ENCODE results near the gene IGFBP3. TPM values are rescaled to one million over a fixed set of nuclear protein-coding genes. Genes with fewer than 3 reads are reported as not detected.

The IGFBP3 gene
- total RNA-seq, 1 donor from 2014 or later, result 22.0 TPM

GRCh38 chr7:45878457-45879144, 42.5 kb downstream of the IGFBP3 start:
- Histone ChIP-seq H3K9ac (no peak overlapping the region), H3K4me3 (no peak overlapping the region), H3K4me2 (no peak overlapping the region), H3K36me3 (no peaks in the 10 kb centered on the region), H3F3A (ENCODE audit: low read depth) (no peaks in the 10 kb centered on the region), H3K4me1 (no peaks in the 10 kb centered on the region), H4K20me1 (ENCODE audit: low read depth) (no peaks in the 10 kb centered on the region), H3K9me3 (ENCODE audit: low read depth) (no peaks in the 10 kb centered on the region), H3K27me3 (no peaks in the 10 kb centered on the region), H3K79me2 (ENCODE audit: low read depth) (no peaks in the 10 kb centered on the region), H3K27ac (no peak overlapping the region), H2AFZ (replicated peaks) (no peak overlapping the region)
- no peaks in the 10 kb centered on the region for H3K36me3 Mint-ChIP-seq
- no peak overlapping the region for H3K4me3 Mint-ChIP-seq
- no peaks in the 10 kb centered on the region for H3K4me1 Mint-ChIP-seq
- H3K27ac Mint-ChIP-seq, result no peak overlapping the region
- TF ChIP-seq EZH2 (IDR thresholded peaks at IDR 0.05) (no peak), CTCF (IDR thresholded peaks at IDR 0.05) (no peak), EZH2phosphoT487 (IDR thresholded peaks at IDR 0.05) (no peak)
- no peak for DNase-seq (ENCODE audit: low spot score)
- H3K27me3 Mint-ChIP-seq (ENCODE audit: insufficient read depth, low read depth), result peaks cover 2% of the 10 kb centered on the region
- H3K9me3 Mint-ChIP-seq, result peaks cover 3% of the 10 kb centered on the region

- H3F3A ChIP-seq (ENCODE audit: low read depth), result no peaks in the 10 kb centered on the region
- H3K4me2 ChIP-seq, result no peak overlapping the region
- Mint-ChIP-seq H3K4me3 (no peak overlapping the region), H3K4me1 (no peaks in the 10 kb centered on the region), H3K27me3 (ENCODE audit: insufficient read depth, low read depth) (peaks cover 4% of the 10 kb centered on the region), H3K36me3 (no peaks in the 10 kb centered on the region), H3K9me3 (peaks cover 3% of the 10 kb centered on the region), H3K27ac (no peak overlapping the region)
- H3K9ac ChIP-seq, result no peak overlapping the region
- H3K27me3 ChIP-seq, result no peaks in the 10 kb centered on the region
- H2AFZ ChIP-seq (replicated peaks), result no peak overlapping the region
- H3K9me3 ChIP-seq (ENCODE audit: low read depth), result no peaks in the 10 kb centered on the region
- H3K36me3 ChIP-seq, result no peaks in the 10 kb centered on the region
- no peak overlapping the region for H3K27ac ChIP-seq
- no peaks in the 10 kb centered on the region for H4K20me1 ChIP-seq (ENCODE audit: low read depth)
- no peak for DNase-seq (ENCODE audit: low spot score)
- H3K4me3 ChIP-seq, result no peak overlapping the region
- no peaks in the 10 kb centered on the region for H3K4me1 ChIP-seq
- TF ChIP-seq CTCF (IDR thresholded peaks at IDR 0.05), result no peak
- H3K79me2 ChIP-seq (ENCODE audit: low read depth), result no peaks in the 10 kb centered on the region
Observed at GRCh38 chr7:45876519-45876918, 44.6 kb downstream of the IGFBP3 start.

- no peak overlapping the region for H2AFZ ChIP-seq (replicated peaks)
- Mint-ChIP-seq H3K27ac (no peak overlapping the region), H3K9me3 (peaks cover 3% of the 10 kb centered on the region), H3K27me3 (ENCODE audit: insufficient read depth, low read depth) (peaks cover 4% of the 10 kb centered on the region), H3K4me3 (no peak overlapping the region), H3K4me1 (no peaks in the 10 kb centered on the region), H3K36me3 (no peaks in the 10 kb centered on the region)
- no peaks in the 10 kb centered on the region for H3K9me3 ChIP-seq (ENCODE audit: low read depth)
- TF ChIP-seq EZH2 (IDR thresholded peaks at IDR 0.05), result no peak
- no peak for TF ChIP-seq CTCF (IDR thresholded peaks at IDR 0.05)
- no peak for TF ChIP-seq EZH2phosphoT487 (IDR thresholded peaks at IDR 0.05)
- no peaks in the 10 kb centered on the region for H4K20me1 ChIP-seq (ENCODE audit: low read depth)
- H3K4me1 ChIP-seq, result no peaks in the 10 kb centered on the region
- no peaks in the 10 kb centered on the region for H3K79me2 ChIP-seq (ENCODE audit: low read depth)
- H3K27me3 ChIP-seq, result no peaks in the 10 kb centered on the region
- no peak overlapping the region for H3K4me3 ChIP-seq
- H3K27ac ChIP-seq, result no peak overlapping the region
- no peak overlapping the region for H3K9ac ChIP-seq
- H3F3A ChIP-seq (ENCODE audit: low read depth), result no peaks in the 10 kb centered on the region
- no peak for DNase-seq (ENCODE audit: low spot score)
- no peaks in the 10 kb centered on the region for H3K36me3 ChIP-seq
- no peak overlapping the region for H3K4me2 ChIP-seq
Observed at GRCh38 chr7:45874408-45875131, 46.5 kb downstream of the IGFBP3 start.
